ENCODE results near the gene EME2. TPM values are rescaled to one million over a fixed set of nuclear protein-coding genes. Genes with fewer than 3 reads are reported as not detected.

The EME2 gene
- total and polyA plus RNA-seq, 3 donors from 2014 or later = 12.5 to 34.2 (median 20.3) TPM

- Histone ChIP-seq H3K36me3 (ENCODE audit: low read depth, missing control alignments) (no peaks in the 10 kb centered on the region), H3K9me3 (no peaks in the 10 kb centered on the region), H3K4me3 (no peak overlapping the region), H3K27ac (no peak overlapping the region), H3K4me1 (no peaks in the 10 kb centered on the region), H3K27me3 (no peaks in the 10 kb centered on the region)
- intact Hi-C loops (cut with DNase I; ENCODE audit: low total_unique reads) = no loop called here
- 88 to 98% methylated on average over 6 to 17 of the region's 17 CpGs for WGBS, 2 donors
- no peak for TF ChIP-seq POLR2A (IDR thresholded peaks at IDR 0.05)
- TF ChIP-seq, protein P1, sequence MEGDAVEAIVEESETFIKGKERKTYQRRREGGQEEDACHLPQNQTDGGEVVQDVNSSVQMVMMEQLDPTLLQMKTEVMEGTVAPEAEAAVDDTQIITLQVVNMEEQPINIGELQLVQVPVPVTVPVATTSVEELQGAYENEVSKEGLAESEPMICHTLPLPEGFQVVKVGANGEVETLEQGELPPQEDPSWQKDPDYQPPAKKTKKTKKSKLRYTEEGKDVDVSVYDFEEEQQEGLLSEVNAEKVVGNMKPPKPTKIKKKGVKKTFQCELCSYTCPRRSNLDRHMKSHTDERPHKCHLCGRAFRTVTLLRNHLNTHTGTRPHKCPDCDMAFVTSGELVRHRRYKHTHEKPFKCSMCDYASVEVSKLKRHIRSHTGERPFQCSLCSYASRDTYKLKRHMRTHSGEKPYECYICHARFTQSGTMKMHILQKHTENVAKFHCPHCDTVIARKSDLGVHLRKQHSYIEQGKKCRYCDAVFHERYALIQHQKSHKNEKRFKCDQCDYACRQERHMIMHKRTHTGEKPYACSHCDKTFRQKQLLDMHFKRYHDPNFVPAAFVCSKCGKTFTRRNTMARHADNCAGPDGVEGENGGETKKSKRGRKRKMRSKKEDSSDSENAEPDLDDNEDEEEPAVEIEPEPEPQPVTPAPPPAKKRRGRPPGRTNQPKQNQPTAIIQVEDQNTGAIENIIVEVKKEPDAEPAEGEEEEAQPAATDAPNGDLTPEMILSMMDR (IDR thresholded peaks at IDR 0.05) = no peak
- DNase-seq = no peak
Measured at GRCh38 chr16:1817716-1818115, 45.1 kb downstream of the EME2 start.

- TF ChIP-seq, protein P1 (IDR thresholded peaks at IDR 0.05) = no peak
- no peak for TF ChIP-seq POLR2A (IDR thresholded peaks at IDR 0.05)
- no peaks in the 10 kb centered on the region for H3K27me3 ChIP-seq
- no peaks in the 10 kb centered on the region for H3K9me3 ChIP-seq
- WGBS, 2 donors = 86 to 89% methylated on average over 20 to 22 of the region's 27 CpGs
- no peak overlapping the region for H3K4me3 ChIP-seq
- H3K36me3 ChIP-seq (ENCODE audit: low read depth, missing control alignments) = no peaks in the 10 kb centered on the region
- DNase-seq = no peak
- no peak overlapping the region for H3K27ac ChIP-seq
- no peaks in the 10 kb centered on the region for H3K4me1 ChIP-seq
- intact Hi-C loops (cut with DNase I; ENCODE audit: low total_unique reads) = no loop called here
Measured at GRCh38 chr16:1818204-1818872, 45.7 kb downstream of the EME2 start.

DNA sequence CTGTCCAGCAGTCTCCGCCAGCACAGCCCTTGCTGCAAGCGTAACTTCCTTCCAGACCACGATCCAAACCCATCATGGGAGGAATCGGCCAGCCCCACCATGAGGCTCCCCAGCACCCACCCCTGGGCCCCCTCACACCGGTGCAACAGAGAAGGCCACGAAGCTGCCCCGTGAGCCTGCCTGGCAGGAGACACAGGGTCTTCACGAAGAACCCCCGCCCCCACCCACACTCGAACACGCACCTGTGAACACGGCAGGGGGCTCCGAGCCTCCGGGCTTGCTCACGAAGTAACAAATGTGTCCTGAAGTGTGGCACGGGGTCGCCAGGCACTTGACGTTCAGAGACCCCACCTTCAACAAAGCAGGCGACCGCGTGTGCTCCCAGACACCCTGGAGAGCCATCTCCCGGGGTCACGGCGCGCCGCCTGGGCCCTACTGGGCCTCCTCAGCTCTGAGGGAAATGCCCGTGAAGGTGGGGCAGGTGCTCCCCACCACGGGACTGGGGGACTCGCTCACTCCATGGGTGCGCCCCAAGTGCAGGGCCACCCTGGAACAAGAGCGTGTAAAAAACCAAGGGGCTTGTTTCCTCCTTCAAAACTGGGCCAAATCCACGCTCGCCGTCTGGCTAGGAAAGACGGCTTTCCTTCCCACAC is 46.4 kb downstream of the EME2 start:
- no peaks in the 10 kb centered on the region for H3K9me3 ChIP-seq
- 93 to 94% methylated on average over 14 to 34 of the region's 35 CpGs for WGBS, 2 donors
- H3K4me1 ChIP-seq = peaks cover 2% of the 10 kb centered on the region
- DNase-seq = no peak
- H3K4me3 ChIP-seq = no peak overlapping the region
- no peaks in the 10 kb centered on the region for H3K27me3 ChIP-seq
- no peak overlapping the region for H3K27ac ChIP-seq
- TF ChIP-seq, protein P1 (IDR thresholded peaks at IDR 0.05) = no peak
- no peak for TF ChIP-seq POLR2A (IDR thresholded peaks at IDR 0.05)
- H3K36me3 ChIP-seq (ENCODE audit: low read depth, missing control alignments) = no peaks in the 10 kb centered on the region
- intact Hi-C loops (cut with DNase I; ENCODE audit: low total_unique reads) = no loop called here

- DNase-seq = no peak
- no peak overlapping the region for H3K27ac ChIP-seq
- H3K9me3 ChIP-seq = no peaks in the 10 kb centered on the region
- no peaks in the 10 kb centered on the region for H3K27me3 ChIP-seq
- TF ChIP-seq POLR2A (IDR thresholded peaks at IDR 0.05) = no peak
- TF ChIP-seq, protein P1 (IDR thresholded peaks at IDR 0.05) = no peak
- 94 to 98% methylated on average over 13 to 15 of the region's 15 CpGs for WGBS, 2 donors
- intact Hi-C loops (cut with DNase I; ENCODE audit: low total_unique reads) = no loop called here
- H3K36me3 ChIP-seq (ENCODE audit: low read depth, missing control alignments) = no peaks in the 10 kb centered on the region
- H3K4me1 ChIP-seq = peaks cover 9% of the 10 kb centered on the region
- H3K4me3 ChIP-seq = no peak overlapping the region
Measured at GRCh38 chr16:1819611-1820010, 47.0 kb downstream of the EME2 start.

Data from testis (tissue), 3 donors.